ENCODE results near the gene FUOM. TPM values are rescaled to one million over a fixed set of nuclear protein-coding genes. Genes with fewer than 3 reads are reported as not detected.

FUOM gene
- total RNA-seq, 1 donor from 2014 or later, result 13.1 TPM

- DNase-seq (ENCODE audit: low read depth in 2 of 2), result no peak
Measured at GRCh38 chr10:133313192-133313591, 44.6 kb downstream of the FUOM start.

DNA sequence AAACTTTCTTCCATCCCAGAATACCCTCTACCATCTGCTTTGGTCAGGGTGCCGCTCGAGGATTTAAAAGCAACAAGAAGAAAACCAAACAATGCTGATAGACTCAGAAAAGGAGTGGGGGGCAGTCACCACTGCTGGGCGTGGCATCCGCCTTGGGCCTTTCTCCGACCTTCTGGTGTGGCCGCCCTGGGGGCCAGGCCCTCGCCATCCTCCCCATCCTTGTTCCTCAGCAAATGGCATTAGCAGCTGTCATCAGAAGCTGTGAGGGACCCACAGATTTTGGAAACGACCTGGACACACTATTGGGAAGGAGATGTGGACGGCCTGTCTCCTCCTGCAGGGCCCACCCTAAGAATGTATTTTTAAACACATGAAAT is 45.1 kb downstream of the FUOM start:
- DNase-seq (ENCODE audit: low read depth in 2 of 2), result no peak

DNA sequence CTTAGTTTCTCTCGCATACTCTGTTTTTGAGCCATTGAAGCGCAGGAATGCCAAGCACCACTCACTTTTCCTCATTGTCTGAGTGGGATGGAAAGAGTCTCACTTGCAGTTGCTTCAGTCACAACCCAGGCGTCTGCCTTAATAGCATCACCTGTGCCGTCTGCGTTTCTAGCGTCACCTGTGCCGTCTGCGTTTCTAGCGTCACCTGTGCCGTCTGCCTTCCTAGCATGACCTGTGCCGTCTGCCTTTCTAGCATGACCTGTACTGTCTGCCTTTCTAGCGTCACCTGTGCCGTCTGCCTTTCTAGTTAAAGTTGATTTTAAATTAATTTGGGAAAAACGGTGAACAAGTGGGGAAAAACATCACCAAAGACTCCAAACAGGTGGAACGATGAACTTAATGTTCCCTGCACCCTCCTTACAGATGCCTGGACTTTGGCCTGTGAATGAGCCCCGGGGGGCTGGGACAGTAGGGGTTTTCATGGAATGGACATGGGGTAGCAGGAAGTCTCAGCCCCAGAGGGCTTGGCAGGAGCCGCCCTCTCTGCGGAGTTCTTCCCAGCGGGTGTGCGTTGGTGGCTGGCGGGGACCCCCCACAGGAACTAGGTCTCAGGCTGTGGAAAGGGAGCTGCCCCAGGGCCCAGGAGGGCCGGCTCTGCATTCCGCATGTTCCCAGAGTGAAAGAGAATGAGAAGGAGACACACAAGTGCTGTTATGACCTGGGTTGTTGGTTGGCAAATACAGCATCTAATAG is 45.6 kb downstream of the FUOM start:
- no peak for DNase-seq (ENCODE audit: low read depth in 2 of 2)

DNA sequence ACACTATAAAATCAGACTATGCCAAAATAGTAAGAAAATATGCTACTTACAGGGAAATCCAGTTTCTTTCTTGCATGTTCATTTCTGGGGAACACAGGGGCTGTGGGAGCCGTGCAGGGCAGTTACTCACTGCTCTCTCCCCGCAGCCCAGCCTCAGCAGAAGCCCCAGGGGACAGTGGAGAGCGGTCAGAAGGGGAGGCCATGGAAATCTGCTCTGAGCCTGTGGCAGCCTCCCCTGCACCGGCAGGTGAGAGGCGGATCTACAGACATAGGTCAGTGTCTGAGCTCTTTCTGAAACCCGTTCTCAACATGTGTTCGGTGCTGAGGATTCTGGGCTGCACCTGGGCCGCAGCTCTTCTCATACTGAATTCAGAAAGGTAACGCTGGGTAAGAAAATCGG is 46.2 kb downstream of the FUOM start:
- no peak for DNase-seq (ENCODE audit: low read depth in 2 of 2)

DNA sequence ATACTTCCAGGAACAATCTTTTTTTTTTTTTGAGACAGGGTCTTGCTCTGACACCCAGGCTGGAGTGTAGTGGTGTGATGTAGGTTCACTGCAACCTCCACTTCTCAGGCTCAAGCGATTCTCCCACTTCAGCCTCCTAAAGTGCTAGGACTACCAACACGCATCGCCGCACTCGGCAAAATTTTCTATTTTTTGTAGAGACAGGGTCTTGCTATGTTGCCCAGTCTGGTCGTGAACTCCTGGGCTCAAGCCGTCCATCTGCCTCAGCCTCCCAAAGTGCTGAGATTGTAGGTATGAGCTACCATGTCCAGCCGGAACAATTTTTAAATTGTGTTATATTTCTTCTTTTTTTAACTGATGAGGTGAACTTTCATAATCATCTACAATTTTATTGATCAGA is 47.0 kb downstream of the FUOM start:
- no peak for DNase-seq (ENCODE audit: low read depth in 2 of 2)

GRCh38 chr10:133310399-133310755 is 47.4 kb downstream of the FUOM start:
- no peak for DNase-seq (ENCODE audit: low read depth in 2 of 2)

GRCh38 chr10:133309720-133310398 is 48.0 kb downstream of the FUOM start:
- DNase-seq (ENCODE audit: low read depth in 2 of 2), result no peak

DNA sequence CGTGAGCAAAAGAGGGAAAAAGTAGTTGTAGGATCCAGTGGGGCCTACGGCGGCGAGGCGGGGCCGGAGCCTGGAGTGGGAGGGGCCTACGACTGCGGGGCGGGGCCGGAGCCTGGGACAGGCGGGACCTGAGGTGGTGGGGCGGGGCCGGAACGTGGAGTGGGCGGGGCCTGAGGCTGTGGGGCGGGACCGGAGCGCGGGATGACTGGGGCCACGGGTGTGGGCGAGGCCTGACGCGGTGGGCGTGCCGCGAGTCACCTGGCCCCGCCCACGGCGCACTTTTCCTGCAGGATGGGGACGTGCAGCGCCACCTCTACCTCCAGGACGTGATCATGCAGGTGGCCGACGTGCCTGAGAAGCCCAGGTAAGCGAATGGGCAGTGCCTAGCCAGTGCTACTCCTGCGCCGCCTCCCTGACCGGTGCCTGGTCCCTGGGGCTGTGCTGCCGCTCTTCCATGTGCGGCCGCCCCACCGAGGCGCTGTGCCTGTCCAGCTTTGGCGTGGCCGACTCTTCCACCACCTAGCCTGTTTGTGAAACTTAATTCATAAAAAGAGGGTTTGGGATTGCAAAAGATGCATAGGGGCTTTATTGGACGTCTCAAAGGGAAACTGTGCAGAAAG is 48.6 kb downstream of the FUOM start:
- peak; percentile 93 to 97 for DNase-seq (ENCODE audit: low read depth in 2 of 2)

- DNase-seq (ENCODE audit: low read depth in 2 of 2), result peak; percentile 90 to 94
Measured at GRCh38 chr10:133308421-133309099, 49.3 kb downstream of the FUOM start, which contains the start of the genes TUBGCP2 and ZNF511. TSS of gene TUBGCP2 (minus strand) at chr10:133308872. CDS start at chr10:133302941, 5,931 bp downstream. TSS of gene ZNF511 (plus strand) at chr10:133308914. CDS start at chr10:133308944, 30 bp downstream.

DNA sequence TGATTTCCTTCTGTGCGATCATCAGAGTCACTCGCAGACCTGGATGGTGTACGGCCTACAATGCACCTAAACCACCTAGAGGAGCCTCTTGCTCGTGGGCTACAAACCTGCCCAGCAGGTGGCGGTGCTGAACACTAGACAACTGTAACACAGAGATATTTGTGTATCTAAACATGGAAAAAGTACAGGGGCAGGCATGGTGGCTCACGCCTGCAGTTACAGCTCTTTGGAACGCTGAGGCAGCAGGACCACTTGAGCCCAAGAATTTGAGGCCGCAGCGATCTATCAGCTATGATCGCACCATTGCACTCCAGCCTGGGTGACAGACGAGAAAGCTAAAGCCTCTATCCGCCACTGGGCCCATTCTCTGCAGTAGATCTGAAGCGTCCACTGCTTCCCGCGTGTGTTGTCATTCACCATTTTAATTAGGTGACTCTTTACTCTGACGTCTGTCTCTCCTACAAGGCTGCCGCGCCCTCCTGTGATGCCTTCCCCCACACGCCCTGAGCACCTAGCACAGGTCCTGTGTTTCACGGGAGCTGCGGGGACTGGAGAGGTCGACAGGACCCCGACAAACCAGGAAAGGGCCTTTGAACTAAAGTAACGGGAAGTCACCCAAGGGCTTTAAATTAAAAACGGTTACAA is 49.9 kb downstream of the FUOM start:
- DNase-seq (ENCODE audit: low read depth in 2 of 2), result peak; percentile 63 to 91

DNA sequence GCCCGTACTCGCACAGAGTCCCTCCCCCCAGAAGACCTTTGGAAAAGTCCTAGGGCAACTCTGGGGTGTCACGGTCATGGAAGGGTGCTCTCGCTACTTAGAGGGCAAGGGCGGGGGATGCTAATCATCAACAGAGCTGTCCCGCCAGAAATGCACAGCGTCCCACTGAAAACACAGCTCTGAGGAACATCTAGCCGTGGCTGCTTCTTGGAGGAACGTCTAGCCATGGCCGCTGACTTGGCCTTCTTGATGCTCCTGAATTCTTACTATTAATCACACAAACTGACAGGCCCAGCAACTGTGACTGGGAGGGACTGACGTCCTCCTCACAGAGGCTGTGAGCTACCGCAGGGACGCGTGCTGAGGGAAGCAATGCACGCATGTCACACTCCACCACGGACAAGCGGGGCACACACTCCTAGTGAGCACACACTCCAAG is 50.9 kb downstream of the FUOM start:
- DNase-seq (ENCODE audit: low read depth in 2 of 2), result no peak

- DNase-seq (ENCODE audit: low read depth in 2 of 2), result no peak
Measured at GRCh38 chr10:133306097-133306476, 51.7 kb downstream of the FUOM start.

Other genes with a start within 250 kb of the FUOM start
- 0.20 TPM in 1 of 2 replicates, not detected in the other for gene KNDC1, start 197.8 kb downstream of the FUOM start, total RNA-seq
- not detected in 2 replicates for gene UTF1, start 127.8 kb downstream of the FUOM start, total RNA-seq
- gene VENTX, start 120.2 kb downstream of the FUOM start, total RNA-seq, result not detected in 2 replicates
- gene ADAM8, start 81.2 kb downstream of the FUOM start, total RNA-seq, result 0.22 and 0.40 TPM in 2 replicates
- 32.0 and 35.3 TPM in 2 replicates for gene TUBGCP2, start 49.1 kb downstream of the FUOM start, total RNA-seq
- gene ZNF511, start 49.1 kb downstream of the FUOM start, total RNA-seq, result 16.8 and 24.8 TPM in 2 replicates
- 0.22 TPM in 1 of 2 replicates, not detected in the other for gene CALY, start 21.1 kb downstream of the FUOM start, total RNA-seq
- gene PRAP1, start 10.6 kb downstream of the FUOM start, total RNA-seq, result not detected in 2 replicates
- 58.0 and 58.1 TPM in 2 replicates for gene ECHS1, start 15.3 kb upstream of the FUOM start, total RNA-seq
- gene PAOX, start 21.2 kb upstream of the FUOM start, total RNA-seq, result 4.4 and 6.9 TPM in 2 replicates
- gene MTG1, start 36.1 kb upstream of the FUOM start, total RNA-seq, result 25.9 and 29.4 TPM in 2 replicates
- under 0.01 TPM in 1 of 2 replicates, not detected in the other for gene SPRN, start 66.6 kb upstream of the FUOM start, total RNA-seq
- 0.22 and 0.40 TPM in 2 replicates for gene SCART1, start 95.9 kb upstream of the FUOM start, total RNA-seq
- not detected in 2 replicates for gene CYP2E1, start 169.3 kb upstream of the FUOM start, total RNA-seq
- not detected in 2 replicates for gene SYCE1, start 207.6 kb upstream of the FUOM start, total RNA-seq

Measured in lung microvascular endothelial cell (primary cell).